ENCODE measurements around the gene SDHA. TPM values are rescaled to one million over a fixed set of nuclear protein-coding genes. Genes with fewer than 3 reads are reported as not detected.
"Not testable (repeated sequence)": the region's sequence is repeated elsewhere in the genome, so short reads cannot be mapped to it uniquely, and the experiment has no call there.

SDHA gene
- polyA plus RNA-seq, 2 of the 4 experiments (the other 2 are of a cell fraction), result 115 to 134 TPM

DNA sequence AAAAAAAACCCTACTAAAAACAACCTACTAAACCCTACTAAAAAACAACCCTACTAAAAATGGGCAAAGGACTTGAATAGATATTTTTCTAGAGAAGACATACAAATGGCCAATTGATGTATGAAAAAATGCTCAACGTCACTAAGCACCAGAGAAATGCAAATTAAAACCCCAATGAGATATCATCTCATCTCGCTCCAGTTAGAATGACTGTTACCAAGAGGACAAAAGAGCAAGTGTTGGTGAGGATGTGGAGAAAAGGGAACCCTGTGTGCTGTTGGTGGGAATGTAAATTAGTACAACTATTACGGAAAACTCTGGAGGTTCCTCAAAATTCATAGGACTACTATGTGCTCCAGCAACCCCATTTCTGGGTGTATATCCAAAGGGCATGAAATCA is 10.8 kb downstream of the SDHA start:
- H3K27ac ChIP-seq, result no peak overlapping the region
- no peaks in the 10 kb centered on the region for H3K9me3 ChIP-seq
- no peak for FAIRE-seq
- no peak overlapping the region for H3K4me3 ChIP-seq
- H3K4me2 ChIP-seq, result no peak overlapping the region
- no peak for DNase-seq (ENCODE audit: low read depth in 1 of 2, low spot score in 1 of 2)
- TF ChIP-seq, protein P1, sequence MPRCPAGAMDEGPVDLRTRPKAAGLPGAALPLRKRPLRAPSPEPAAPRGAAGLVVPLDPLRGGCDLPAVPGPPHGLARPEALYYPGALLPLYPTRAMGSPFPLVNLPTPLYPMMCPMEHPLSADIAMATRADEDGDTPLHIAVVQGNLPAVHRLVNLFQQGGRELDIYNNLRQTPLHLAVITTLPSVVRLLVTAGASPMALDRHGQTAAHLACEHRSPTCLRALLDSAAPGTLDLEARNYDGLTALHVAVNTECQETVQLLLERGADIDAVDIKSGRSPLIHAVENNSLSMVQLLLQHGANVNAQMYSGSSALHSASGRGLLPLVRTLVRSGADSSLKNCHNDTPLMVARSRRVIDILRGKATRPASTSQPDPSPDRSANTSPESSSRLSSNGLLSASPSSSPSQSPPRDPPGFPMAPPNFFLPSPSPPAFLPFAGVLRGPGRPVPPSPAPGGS (IDR thresholded peaks at IDR 0.05), result no peak
- TF ChIP-seq RNF2 (IDR thresholded peaks at IDR 0.05; ENCODE audit: borderline replicate concordance, low read depth) (no peak), TP53 (CRISPR knock-in tag; IDR thresholded peaks at IDR 0.05) (no peak), NFE2L2 (conservative IDR thresholded peaks at IDR 0.05; ENCODE audit: low read length) (no peak), MYC (IDR thresholded peaks at IDR 0.05; ENCODE audit: borderline replicate concordance, low read length) (no peak), GATA3 (IDR thresholded peaks at IDR 0.05; ENCODE audit: borderline replicate concordance) (no peak)
- TF ChIP-seq, protein P2, sequence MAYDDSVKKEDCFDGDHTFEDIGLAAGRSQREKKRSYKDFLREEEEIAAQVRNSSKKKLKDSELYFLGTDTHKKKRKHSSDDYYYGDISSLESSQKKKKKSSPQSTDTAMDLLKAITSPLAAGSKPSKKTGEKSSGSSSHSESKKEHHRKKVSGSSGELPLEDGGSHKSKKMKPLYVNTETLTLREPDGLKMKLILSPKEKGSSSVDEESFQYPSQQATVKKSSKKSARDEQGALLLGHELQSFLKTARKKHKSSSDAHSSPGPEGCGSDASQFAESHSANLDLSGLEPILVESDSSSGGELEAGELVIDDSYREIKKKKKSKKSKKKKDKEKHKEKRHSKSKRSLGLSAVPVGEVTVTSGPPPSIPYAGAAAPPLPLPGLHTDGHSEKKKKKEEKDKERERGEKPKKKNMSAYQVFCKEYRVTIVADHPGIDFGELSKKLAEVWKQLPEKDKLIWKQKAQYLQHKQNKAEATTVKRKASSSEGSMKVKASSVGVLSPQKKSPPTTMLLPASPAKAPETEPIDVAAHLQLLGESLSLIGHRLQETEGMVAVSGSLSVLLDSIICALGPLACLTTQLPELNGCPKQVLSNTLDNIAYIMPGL (CRISPR knock-in tag; IDR thresholded peaks at IDR 0.05; ENCODE audit: borderline replicate concordance), result no peak
- WGBS (ENCODE audit: missing lambda C conversion rate), result 94% methylated on average over 3 of the region's 3 CpGs
- ChIA-PET POLR2A (no interaction called here), CTCF (interaction anchor here (1.0 kb wide), 1 partner anchor 84 kb away, joined by 3 read pairs; no protein-coding TSS in a partner anchor)
- no peak for ATAC-seq
- H3K4me1 ChIP-seq, result no peaks in the 10 kb centered on the region

DNA sequence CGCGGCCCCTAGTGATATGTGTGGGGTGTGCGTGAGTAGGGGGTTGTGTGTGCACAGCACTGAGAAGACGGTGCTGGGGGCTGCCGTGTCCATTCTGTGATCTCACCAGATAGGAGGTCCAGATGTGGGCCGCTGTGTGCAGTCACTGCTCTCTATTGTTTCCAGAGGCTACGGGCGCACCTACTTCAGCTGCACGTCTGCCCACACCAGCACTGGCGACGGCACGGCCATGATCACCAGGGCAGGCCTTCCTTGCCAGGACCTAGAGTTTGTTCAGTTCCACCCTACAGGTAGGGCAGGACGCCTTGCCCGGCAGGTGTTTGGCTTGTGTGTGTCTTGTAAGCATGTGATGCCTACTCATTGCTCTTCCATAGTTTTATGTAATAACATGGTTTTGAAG is 12.6 kb downstream of the SDHA start:
- H3K4me2 ChIP-seq, result no peak overlapping the region
- DNase-seq (ENCODE audit: low read depth in 1 of 2, low spot score in 1 of 2) (no peak), ATAC-seq (no peak), FAIRE-seq (no peak)
- no peak overlapping the region for H3K4me3 ChIP-seq
- ChIA-PET CTCF (interaction anchor here (1.1 kb wide), 1 partner anchor 39 kb away, joined by 3 read pairs; the partner anchor contains the start of gene LRRC14B), POLR2A (no interaction called here)
- no peaks in the 10 kb centered on the region for H3K9me3 ChIP-seq
- WGBS (ENCODE audit: missing lambda C conversion rate), result 98% methylated on average over 14 of the region's 14 CpGs
- no peaks in the 10 kb centered on the region for H3K4me1 ChIP-seq
- no peak overlapping the region for H3K27ac ChIP-seq
- TF ChIP-seq CHD4 (IDR thresholded peaks at IDR 0.05; ENCODE audit: borderline replicate concordance) (no peak), PHF8 (IDR thresholded peaks at IDR 0.05; ENCODE audit: borderline replicate concordance, low read depth) (no peak), ZC3H11A (IDR thresholded peaks at IDR 0.05) (no peak)

DNA sequence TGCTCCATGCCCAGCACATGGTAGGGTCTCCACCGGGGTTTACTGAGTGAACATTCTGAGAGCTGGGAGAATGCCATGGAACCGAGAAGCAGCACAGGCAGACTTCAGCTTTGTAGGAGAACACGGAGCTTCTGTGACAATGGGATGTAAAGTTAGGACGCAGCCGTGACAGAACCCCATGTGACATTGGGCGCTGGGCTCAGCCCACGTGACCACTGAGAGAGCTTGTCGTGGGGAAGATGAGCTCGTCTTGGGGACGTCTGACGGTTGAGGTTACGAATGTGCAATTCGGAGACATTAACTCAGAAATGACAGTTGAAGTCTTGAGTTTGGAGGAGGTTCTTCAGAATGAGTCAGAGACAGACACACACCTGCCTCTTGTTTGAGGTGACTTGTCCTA is 13.5 kb downstream of the SDHA start:
- Histone ChIP-seq H3K4me3 (no peak overlapping the region), H3K4me1 (no peaks in the 10 kb centered on the region), H3K4me2 (no peak overlapping the region), H3K9me3 (no peaks in the 10 kb centered on the region), H3K27ac (no peak overlapping the region)
- TF ChIP-seq TP53 (CRISPR knock-in tag; IDR thresholded peaks at IDR 0.05), result no peak
- no peak for TF ChIP-seq CBX2 (IDR thresholded peaks at IDR 0.05; ENCODE audit: borderline replicate concordance, low read depth)
- TF ChIP-seq RAD21 (conservative IDR thresholded peaks at IDR 0.05 in 1 of 2, IDR thresholded peaks at IDR 0.05 in 1 of 2), result no peak
- no peak for TF ChIP-seq HOXB13 (CRISPR knock-in tag; IDR thresholded peaks at IDR 0.05; ENCODE audit: low read depth)
- no peak for TF ChIP-seq MAFK (IDR thresholded peaks at IDR 0.05; ENCODE audit: partially characterized antibody)
- no peak for TF ChIP-seq SREBF2 (IDR thresholded peaks at IDR 0.05)
- WGBS (ENCODE audit: missing lambda C conversion rate), result 90% methylated on average over 13 of the region's 13 CpGs
- FAIRE-seq (no peak), ATAC-seq (no peak), DNase-seq (ENCODE audit: low read depth in 1 of 2, low spot score in 1 of 2) (no peak)
- ChIA-PET CTCF (no interaction called here), POLR2A (no interaction called here)

DNA sequence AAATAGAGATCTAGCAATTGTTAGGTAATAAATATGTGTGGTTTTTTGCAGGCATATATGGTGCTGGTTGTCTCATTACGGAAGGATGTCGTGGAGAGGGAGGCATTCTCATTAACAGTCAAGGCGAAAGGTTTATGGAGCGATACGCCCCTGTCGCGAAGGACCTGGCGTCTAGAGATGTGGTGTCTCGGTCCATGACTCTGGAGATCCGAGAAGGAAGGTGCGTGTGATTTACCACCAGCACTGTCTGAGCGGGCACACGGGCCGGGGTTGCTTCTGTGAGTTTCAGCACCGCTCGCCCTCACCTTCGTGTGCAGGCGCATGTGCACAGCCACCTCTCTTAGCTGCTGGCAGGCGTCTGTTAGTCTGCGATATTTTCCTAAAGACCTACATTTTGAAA is 15.3 kb downstream of the SDHA start:
- WGBS (ENCODE audit: missing lambda C conversion rate), result 94% methylated on average over 20 of the region's 20 CpGs

More for the DNA sequence above, 15.3 kb downstream of the SDHA start:
- FAIRE-seq; H3K27ac ChIP-seq; DNase-seq (ENCODE audit: low read depth in 1 of 2, low spot score in 1 of 2); POLR2A ChIA-PET; H3K4me3 ChIP-seq; H3K4me1 ChIP-seq; H3K9me3 ChIP-seq; ATAC-seq; H3K4me2 ChIP-seq: not testable (repeated sequence)
- CTCF ChIA-PET, result interaction anchor here (0.6 kb wide), 1 partner anchor 17 kb away, joined by 3 read pairs; no protein-coding TSS in a partner anchor
